ENCODE measurements around the gene GSTA2. TPM values are rescaled to one million over a fixed set of nuclear protein-coding genes. Genes with fewer than 3 reads are reported as not detected.
"Not testable (repeated sequence)": the region's sequence is repeated elsewhere in the genome, so short reads cannot be mapped to it uniquely, and the experiment has no call there.

The GSTA2 gene
- total and polyA plus RNA-seq, 2 of the 13 experiments (the other 11 are each of a cell fraction or from before 2014, with no cell fraction given): 0.75 to 13.7 TPM

DNA sequence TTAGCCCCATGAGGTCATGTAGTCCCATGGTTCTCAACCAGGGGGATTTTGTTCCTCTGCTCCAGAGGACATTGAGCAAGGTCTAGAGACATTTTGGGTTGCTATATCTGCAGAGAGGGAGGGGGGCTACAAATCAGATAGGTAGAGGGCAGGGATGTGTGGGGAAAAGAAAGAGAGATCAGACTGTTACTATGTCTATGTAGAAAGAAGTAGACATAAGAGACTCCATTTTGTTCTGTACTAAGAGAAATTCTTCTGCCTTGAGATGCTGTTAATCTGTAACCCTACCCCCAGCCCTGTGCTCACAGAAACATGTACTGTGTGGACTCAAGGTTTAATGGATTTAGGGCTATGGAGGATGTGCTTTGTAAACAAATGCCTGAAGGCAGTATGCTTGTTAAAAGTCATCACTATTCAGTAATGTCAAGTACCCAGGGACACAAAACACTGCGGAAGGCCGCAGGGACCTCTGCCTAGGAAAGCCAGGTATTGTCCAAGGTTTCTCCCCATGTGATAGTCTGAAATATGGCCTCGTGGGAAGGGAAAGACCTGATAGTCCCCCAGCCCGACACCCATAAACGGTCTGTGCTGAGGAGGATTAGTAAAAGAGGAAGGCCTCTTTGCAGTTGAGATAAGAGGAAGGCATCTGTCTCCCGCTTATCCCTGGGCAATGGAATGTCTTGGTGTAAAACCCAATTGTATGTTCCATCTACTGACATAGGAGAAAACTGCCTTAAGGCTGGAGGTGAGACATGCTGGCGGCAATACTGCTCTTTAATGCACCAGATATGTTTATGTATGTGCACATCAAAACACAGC, 1.4 kb downstream of the GSTA2 start (continued):
- peak; percentile 83 for TF ChIP-seq MED1 (CRISPR knock-in tag; IDR thresholded peaks at IDR 0.05)
- TF ChIP-seq, protein P1, sequence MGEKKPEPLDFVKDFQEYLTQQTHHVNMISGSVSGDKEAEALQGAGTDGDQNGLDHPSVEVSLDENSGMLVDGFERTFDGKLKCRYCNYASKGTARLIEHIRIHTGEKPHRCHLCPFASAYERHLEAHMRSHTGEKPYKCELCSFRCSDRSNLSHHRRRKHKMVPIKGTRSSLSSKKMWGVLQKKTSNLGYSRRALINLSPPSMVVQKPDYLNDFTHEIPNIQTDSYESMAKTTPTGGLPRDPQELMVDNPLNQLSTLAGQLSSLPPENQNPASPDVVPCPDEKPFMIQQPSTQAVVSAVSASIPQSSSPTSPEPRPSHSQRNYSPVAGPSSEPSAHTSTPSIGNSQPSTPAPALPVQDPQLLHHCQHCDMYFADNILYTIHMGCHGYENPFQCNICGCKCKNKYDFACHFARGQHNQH (CRISPR knock-in tag; IDR thresholded peaks at IDR 0.05): peak; percentile 27; the same call in 1 of the 2 replicates
- peak; percentile 60; the same call in 1 of the 2 replicates for TF ChIP-seq ZKSCAN8 (CRISPR knock-in tag; IDR thresholded peaks at IDR 0.05; ENCODE audit: borderline replicate concordance)
- peak; percentile 34; the same call in 1 of the 2 replicates for TF ChIP-seq ZNF501 (CRISPR knock-in tag; IDR thresholded peaks at IDR 0.05)
- TF ChIP-seq FOXA1 (IDR thresholded peaks at IDR 0.05): peak; percentile 56; the same call in 1 of the 2 replicates
- peak; percentile 87 for TF ChIP-seq FOXA1 (CRISPR knock-in tag; IDR thresholded peaks at IDR 0.05)
- peak; percentile 40; the same call in 1 of the 2 replicates for TF ChIP-seq ARNT2 (CRISPR knock-in tag; IDR thresholded peaks at IDR 0.05; ENCODE audit: low read depth)
- TF ChIP-seq, protein P2, sequence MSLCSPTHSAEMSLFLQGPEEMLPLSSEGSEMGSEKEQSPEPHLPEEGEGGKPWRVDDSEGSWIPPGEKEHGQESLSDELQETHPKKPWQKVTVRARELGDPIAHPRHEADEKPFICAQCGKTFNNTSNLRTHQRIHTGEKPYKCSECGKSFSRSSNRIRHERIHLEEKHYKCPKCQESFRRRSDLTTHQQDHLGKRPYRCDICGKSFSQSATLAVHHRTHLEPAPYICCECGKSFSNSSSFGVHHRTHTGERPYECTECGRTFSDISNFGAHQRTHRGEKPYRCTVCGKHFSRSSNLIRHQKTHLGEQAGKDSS (CRISPR knock-in tag; IDR thresholded peaks at IDR 0.05; ENCODE audit: borderline replicate concordance, low read depth): peak; percentile 54; the same call in 1 of the 2 replicates
- TF ChIP-seq SOX5 (CRISPR knock-in tag; IDR thresholded peaks at IDR 0.05; ENCODE audit: borderline replicate concordance): peak; percentile 74; the same call in 1 of the 2 replicates
- TF ChIP-seq HNF4G (IDR thresholded peaks at IDR 0.05; ENCODE audit: borderline replicate concordance, low read depth, low read length): 0 out of 2 replicates have a peak, but pooled peaks have one; percentile 9
- TF ChIP-seq HNF4G (CRISPR knock-in tag; IDR thresholded peaks at IDR 0.05; ENCODE audit: borderline replicate concordance, low read depth): not testable (repeated sequence)
- TF ChIP-seq GATAD2A (CRISPR knock-in tag; IDR thresholded peaks at IDR 0.05): peak; percentile 94
- peak; percentile 53 for TF ChIP-seq RAD21 (CRISPR knock-in tag; IDR thresholded peaks at IDR 0.05)
- TF ChIP-seq, protein P3, sequence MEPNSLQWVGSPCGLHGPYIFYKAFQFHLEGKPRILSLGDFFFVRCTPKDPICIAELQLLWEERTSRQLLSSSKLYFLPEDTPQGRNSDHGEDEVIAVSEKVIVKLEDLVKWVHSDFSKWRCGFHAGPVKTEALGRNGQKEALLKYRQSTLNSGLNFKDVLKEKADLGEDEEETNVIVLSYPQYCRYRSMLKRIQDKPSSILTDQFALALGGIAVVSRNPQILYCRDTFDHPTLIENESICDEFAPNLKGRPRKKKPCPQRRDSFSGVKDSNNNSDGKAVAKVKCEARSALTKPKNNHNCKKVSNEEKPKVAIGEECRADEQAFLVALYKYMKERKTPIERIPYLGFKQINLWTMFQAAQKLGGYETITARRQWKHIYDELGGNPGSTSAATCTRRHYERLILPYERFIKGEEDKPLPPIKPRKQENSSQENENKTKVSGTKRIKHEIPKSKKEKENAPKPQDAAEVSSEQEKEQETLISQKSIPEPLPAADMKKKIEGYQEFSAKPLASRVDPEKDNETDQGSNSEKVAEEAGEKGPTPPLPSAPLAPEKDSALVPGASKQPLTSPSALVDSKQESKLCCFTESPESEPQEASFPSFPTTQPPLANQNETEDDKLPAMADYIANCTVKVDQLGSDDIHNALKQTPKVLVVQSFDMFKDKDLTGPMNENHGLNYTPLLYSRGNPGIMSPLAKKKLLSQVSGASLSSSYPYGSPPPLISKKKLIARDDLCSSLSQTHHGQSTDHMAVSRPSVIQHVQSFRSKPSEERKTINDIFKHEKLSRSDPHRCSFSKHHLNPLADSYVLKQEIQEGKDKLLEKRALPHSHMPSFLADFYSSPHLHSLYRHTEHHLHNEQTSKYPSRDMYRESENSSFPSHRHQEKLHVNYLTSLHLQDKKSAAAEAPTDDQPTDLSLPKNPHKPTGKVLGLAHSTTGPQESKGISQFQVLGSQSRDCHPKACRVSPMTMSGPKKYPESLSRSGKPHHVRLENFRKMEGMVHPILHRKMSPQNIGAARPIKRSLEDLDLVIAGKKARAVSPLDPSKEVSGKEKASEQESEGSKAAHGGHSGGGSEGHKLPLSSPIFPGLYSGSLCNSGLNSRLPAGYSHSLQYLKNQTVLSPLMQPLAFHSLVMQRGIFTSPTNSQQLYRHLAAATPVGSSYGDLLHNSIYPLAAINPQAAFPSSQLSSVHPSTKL (CRISPR knock-in tag; IDR thresholded peaks at IDR 0.05): peak; percentile 94
- TF ChIP-seq NR2F6 (IDR thresholded peaks at IDR 0.05): 0 out of 2 replicates have a peak, but pooled peaks have one; percentile 16
- TF ChIP-seq NR2F6 (CRISPR knock-in tag; IDR thresholded peaks at IDR 0.05): peak; percentile 43; the same call in 1 of the 2 replicates
- peak; percentile 74; the same call in 1 of the 2 replicates for TF ChIP-seq MBNL3 (CRISPR knock-in tag; conservative IDR thresholded peaks at IDR 0.05)
- peak; percentile 76 for TF ChIP-seq SAP130 (CRISPR knock-in tag; IDR thresholded peaks at IDR 0.05; ENCODE audit: low read depth)
- 0 out of 2 replicates have a peak, but pooled peaks have one; percentile 46 for TF ChIP-seq HMG20B (CRISPR knock-in tag; conservative IDR thresholded peaks at IDR 0.05)
- TF ChIP-seq, protein P4, sequence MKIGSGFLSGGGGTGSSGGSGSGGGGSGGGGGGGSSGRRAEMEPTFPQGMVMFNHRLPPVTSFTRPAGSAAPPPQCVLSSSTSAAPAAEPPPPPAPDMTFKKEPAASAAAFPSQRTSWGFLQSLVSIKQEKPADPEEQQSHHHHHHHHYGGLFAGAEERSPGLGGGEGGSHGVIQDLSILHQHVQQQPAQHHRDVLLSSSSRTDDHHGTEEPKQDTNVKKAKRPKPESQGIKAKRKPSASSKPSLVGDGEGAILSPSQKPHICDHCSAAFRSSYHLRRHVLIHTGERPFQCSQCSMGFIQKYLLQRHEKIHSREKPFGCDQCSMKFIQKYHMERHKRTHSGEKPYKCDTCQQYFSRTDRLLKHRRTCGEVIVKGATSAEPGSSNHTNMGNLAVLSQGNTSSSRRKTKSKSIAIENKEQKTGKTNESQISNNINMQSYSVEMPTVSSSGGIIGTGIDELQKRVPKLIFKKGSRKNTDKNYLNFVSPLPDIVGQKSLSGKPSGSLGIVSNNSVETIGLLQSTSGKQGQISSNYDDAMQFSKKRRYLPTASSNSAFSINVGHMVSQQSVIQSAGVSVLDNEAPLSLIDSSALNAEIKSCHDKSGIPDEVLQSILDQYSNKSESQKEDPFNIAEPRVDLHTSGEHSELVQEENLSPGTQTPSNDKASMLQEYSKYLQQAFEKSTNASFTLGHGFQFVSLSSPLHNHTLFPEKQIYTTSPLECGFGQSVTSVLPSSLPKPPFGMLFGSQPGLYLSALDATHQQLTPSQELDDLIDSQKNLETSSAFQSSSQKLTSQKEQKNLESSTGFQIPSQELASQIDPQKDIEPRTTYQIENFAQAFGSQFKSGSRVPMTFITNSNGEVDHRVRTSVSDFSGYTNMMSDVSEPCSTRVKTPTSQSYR (CRISPR knock-in tag; IDR thresholded peaks at IDR 0.05; ENCODE audit: borderline replicate concordance): peak; percentile 84; the same call in 1 of the 2 replicates
- TF ChIP-seq DMAP1 (CRISPR knock-in tag; IDR thresholded peaks at IDR 0.05): peak; percentile 33; the same call in 1 of the 2 replicates
- TF ChIP-seq DPF2 (CRISPR knock-in tag; IDR thresholded peaks at IDR 0.05; ENCODE audit: borderline replicate concordance, low read depth): peak; percentile 60; the same call in 1 of the 2 replicates
